ENCODE results near the gene OGN.

OGN gene

GRCh38 chr9:92404042-92404836 is at the start of gene OGN:
TSS of gene OGN (minus strand) at chr9:92404578. CDS start at chr9:92403407, 1,171 bp downstream.
- no peak within 1 kb of the TSS for H3K4me3 ChIP-seq (ENCODE audit: low read length)
- WGBS (ENCODE audit: insufficient coverage, insufficient read length) = no CpG with 5 or more reads among the region's 5 CpGs
- H3K27me3 ChIP-seq (ENCODE audit: control insufficient read depth, insufficient read depth, low read length) = no peaks in the 10 kb centered on the region
- H3K9me3 ChIP-seq (ENCODE audit: control insufficient read depth, insufficient read depth, low read length) = no peaks in the 10 kb centered on the region
- H3K36me3 ChIP-seq (ENCODE audit: control insufficient read depth, insufficient read depth, low read length) = no peaks in the 10 kb centered on the region
- no peak within 1 kb of the TSS for H3K27ac ChIP-seq (ENCODE audit: low read length)
- DNase-seq (ENCODE audit: low read depth, low spot score) = no peak
- no peaks in the 10 kb centered on the region for H3K4me1 ChIP-seq (ENCODE audit: control insufficient read depth, insufficient read depth, low read length)

GRCh38 chr9:92446536-92446935 is 42.2 kb upstream of the OGN start:
- no peak for DNase-seq (ENCODE audit: low read depth, low spot score)
- no peaks in the 10 kb centered on the region for H3K36me3 ChIP-seq (ENCODE audit: control insufficient read depth, insufficient read depth, low read length)
- no peaks in the 10 kb centered on the region for H3K27me3 ChIP-seq (ENCODE audit: control insufficient read depth, insufficient read depth, low read length)
- no peak overlapping the region for H3K4me3 ChIP-seq (ENCODE audit: low read length)
- H3K27ac ChIP-seq (ENCODE audit: low read length) = no peak overlapping the region
- H3K4me1 ChIP-seq (ENCODE audit: control insufficient read depth, insufficient read depth, low read length) = no peaks in the 10 kb centered on the region
- no peaks in the 10 kb centered on the region for H3K9me3 ChIP-seq (ENCODE audit: control insufficient read depth, insufficient read depth, low read length)

- H3K27me3 ChIP-seq (ENCODE audit: control insufficient read depth, insufficient read depth, low read length) = no peaks in the 10 kb centered on the region
- H3K27ac ChIP-seq (ENCODE audit: low read length) = no peak overlapping the region
- H3K4me3 ChIP-seq (ENCODE audit: low read length) = no peak overlapping the region
- H3K4me1 ChIP-seq (ENCODE audit: control insufficient read depth, insufficient read depth, low read length) = no peaks in the 10 kb centered on the region; the same call in 1 of the 2 replicates
- DNase-seq (ENCODE audit: low read depth, low spot score) = no peak
- H3K9me3 ChIP-seq (ENCODE audit: control insufficient read depth, insufficient read depth, low read length) = no peaks in the 10 kb centered on the region
- WGBS (ENCODE audit: insufficient coverage, insufficient read length) = no CpG with 5 or more reads among the region's 4 CpGs
- H3K36me3 ChIP-seq (ENCODE audit: control insufficient read depth, insufficient read depth, low read length) = no peaks in the 10 kb centered on the region
Measured at GRCh38 chr9:92444841-92445240, 40.5 kb upstream of the OGN start.

- Histone ChIP-seq H3K4me1 (ENCODE audit: control insufficient read depth, insufficient read depth, low read length) (no peaks in the 10 kb centered on the region; the same call in 1 of the 2 replicates), H3K27me3 (ENCODE audit: control insufficient read depth, insufficient read depth, low read length) (no peaks in the 10 kb centered on the region), H3K27ac (ENCODE audit: low read length) (no peak overlapping the region), H3K9me3 (ENCODE audit: control insufficient read depth, insufficient read depth, low read length) (no peaks in the 10 kb centered on the region), H3K36me3 (ENCODE audit: control insufficient read depth, insufficient read depth, low read length) (no peaks in the 10 kb centered on the region), H3K4me3 (ENCODE audit: low read length) (no peak overlapping the region)
- no peak for DNase-seq (ENCODE audit: low read depth, low spot score)
- no CpG with 5 or more reads among the region's 6 CpGs for WGBS (ENCODE audit: insufficient coverage, insufficient read length)
Measured at GRCh38 chr9:92440751-92441046, 36.3 kb upstream of the OGN start.

- Histone ChIP-seq H3K27ac (ENCODE audit: low read length) (no peak overlapping the region), H3K36me3 (ENCODE audit: control insufficient read depth, insufficient read depth, low read length) (no peaks in the 10 kb centered on the region), H3K9me3 (ENCODE audit: control insufficient read depth, insufficient read depth, low read length) (no peaks in the 10 kb centered on the region), H3K4me1 (ENCODE audit: control insufficient read depth, insufficient read depth, low read length) (no peaks in the 10 kb centered on the region; the same call in 1 of the 2 replicates), H3K27me3 (ENCODE audit: control insufficient read depth, insufficient read depth, low read length) (no peaks in the 10 kb centered on the region), H3K4me3 (ENCODE audit: low read length) (no peak overlapping the region)
- WGBS (ENCODE audit: insufficient coverage, insufficient read length) = no CpG with 5 or more reads among the region's 5 CpGs
- no peak for DNase-seq (ENCODE audit: low read depth, low spot score)
Measured at GRCh38 chr9:92439921-92440750, 35.8 kb upstream of the OGN start.

GRCh38 chr9:92438900-92439526 is 34.6 kb upstream of the OGN start:
- no peaks in the 10 kb centered on the region; the same call in 1 of the 2 replicates for H3K4me1 ChIP-seq (ENCODE audit: control insufficient read depth, insufficient read depth, low read length)
- no peak overlapping the region for H3K4me3 ChIP-seq (ENCODE audit: low read length)
- H3K27ac ChIP-seq (ENCODE audit: low read length) = no peak overlapping the region
- no peaks in the 10 kb centered on the region for H3K36me3 ChIP-seq (ENCODE audit: control insufficient read depth, insufficient read depth, low read length)
- WGBS (ENCODE audit: insufficient coverage, insufficient read length) = no CpG with 5 or more reads among the region's 5 CpGs
- H3K9me3 ChIP-seq (ENCODE audit: control insufficient read depth, insufficient read depth, low read length) = no peaks in the 10 kb centered on the region
- no peaks in the 10 kb centered on the region for H3K27me3 ChIP-seq (ENCODE audit: control insufficient read depth, insufficient read depth, low read length)
- DNase-seq (ENCODE audit: low read depth, low spot score) = no peak

- Histone ChIP-seq H3K9me3 (ENCODE audit: control insufficient read depth, insufficient read depth, low read length) (no peaks in the 10 kb centered on the region), H3K36me3 (ENCODE audit: control insufficient read depth, insufficient read depth, low read length) (no peaks in the 10 kb centered on the region), H3K27me3 (ENCODE audit: control insufficient read depth, insufficient read depth, low read length) (no peaks in the 10 kb centered on the region), H3K4me1 (ENCODE audit: control insufficient read depth, insufficient read depth, low read length) (no peaks in the 10 kb centered on the region), H3K4me3 (ENCODE audit: low read length) (no peak overlapping the region), H3K27ac (ENCODE audit: low read length) (no peak overlapping the region)
- DNase-seq (ENCODE audit: low read depth, low spot score) = no peak
- WGBS (ENCODE audit: insufficient coverage, insufficient read length) = no CpG with 5 or more reads among the region's 1 CpG
Measured at GRCh38 chr9:92435263-92435662, 30.9 kb upstream of the OGN start.

GRCh38 chr9:92432972-92433548 is 28.7 kb upstream of the OGN start:
- DNase-seq (ENCODE audit: low read depth, low spot score) = no peak
- H3K9me3 ChIP-seq (ENCODE audit: control insufficient read depth, insufficient read depth, low read length) = no peaks in the 10 kb centered on the region
- no CpG with 5 or more reads among the region's 5 CpGs for WGBS (ENCODE audit: insufficient coverage, insufficient read length)

GRCh38 chr9:92432350-92432749 is 28.0 kb upstream of the OGN start:
- no peak overlapping the region for H3K4me3 ChIP-seq (ENCODE audit: low read length)
- no peak overlapping the region for H3K27ac ChIP-seq (ENCODE audit: low read length)
- 100% methylated on average over 1 of the region's 5 CpGs for WGBS (ENCODE audit: insufficient coverage, insufficient read length)
- H3K9me3 ChIP-seq (ENCODE audit: control insufficient read depth, insufficient read depth, low read length) = no peaks in the 10 kb centered on the region
- H3K27me3 ChIP-seq (ENCODE audit: control insufficient read depth, insufficient read depth, low read length) = no peaks in the 10 kb centered on the region
- no peaks in the 10 kb centered on the region for H3K4me1 ChIP-seq (ENCODE audit: control insufficient read depth, insufficient read depth, low read length)
- DNase-seq (ENCODE audit: low read depth, low spot score) = no peak
- no peaks in the 10 kb centered on the region for H3K36me3 ChIP-seq (ENCODE audit: control insufficient read depth, insufficient read depth, low read length)

More at GRCh38 chr9:92432972-92433548, 28.7 kb upstream of the OGN start:
- Histone ChIP-seq H3K27me3 (ENCODE audit: control insufficient read depth, insufficient read depth, low read length) (no peaks in the 10 kb centered on the region), H3K4me1 (ENCODE audit: control insufficient read depth, insufficient read depth, low read length) (no peaks in the 10 kb centered on the region), H3K36me3 (ENCODE audit: control insufficient read depth, insufficient read depth, low read length) (no peaks in the 10 kb centered on the region), H3K4me3 (ENCODE audit: low read length) (no peak overlapping the region), H3K27ac (ENCODE audit: low read length) (no peak overlapping the region)

GRCh38 chr9:92429836-92430235 is 25.5 kb upstream of the OGN start:
- H3K36me3 ChIP-seq (ENCODE audit: control insufficient read depth, insufficient read depth, low read length) = no peaks in the 10 kb centered on the region

More at GRCh38 chr9:92429836-92430235, 25.5 kb upstream of the OGN start:
- no peaks in the 10 kb centered on the region for H3K9me3 ChIP-seq (ENCODE audit: control insufficient read depth, insufficient read depth, low read length)
- no peak for DNase-seq (ENCODE audit: low read depth, low spot score)
- no peaks in the 10 kb centered on the region for H3K4me1 ChIP-seq (ENCODE audit: control insufficient read depth, insufficient read depth, low read length)
- H3K27me3 ChIP-seq (ENCODE audit: control insufficient read depth, insufficient read depth, low read length) = no peaks in the 10 kb centered on the region
- no CpG with 5 or more reads among the region's 2 CpGs for WGBS (ENCODE audit: insufficient coverage, insufficient read length)
- no peak overlapping the region for H3K4me3 ChIP-seq (ENCODE audit: low read length)
- no peak overlapping the region for H3K27ac ChIP-seq (ENCODE audit: low read length)

Measured in iPS DF 6.9 (cell line).